RWPE1 (cell line): ENCODE measurements around the gene DEGS2.
"Not testable (repeated sequence)": the region's sequence is repeated elsewhere in the genome, so short reads cannot be mapped to it uniquely, and the experiment has no call there.

Experiments
- CTCF ChIA-PET: fragments of 350-600 bp; sonication (Branson Sonifier 250); formaldehyde crosslinking; extraction: SDS; loops from one replicate; lab custom pipeline; 2021; lab: Yijun Ruan, JAX
- POLR2A ChIA-PET: fragments of 400-600 bp; formaldehyde crosslinking; extraction: SDS; loops from one replicate; lab custom pipeline; 2020; ENCODE audit warnings: antibody characterized with exemption; ENCODE audit not compliant: low non-redundant PET; lab: Yijun Ruan, JAX
- DNase-seq: peaks from one replicate; pipeline ENCODE4 v3.0.0; 2012; ENCODE audit warnings: low spot score
- H3K27ac ChIP-seq: fragments of 450-650 bp; 2 replicates; pipeline ENCODE4 v1.5.1; 2017
- TF ChIP-seq, protein P1 (sequence below): fragments of 450-650 bp; conservative IDR thresholded peaks from 2 replicates; pipeline ENCODE4 v1.5.1; 2017; ENCODE audit warnings: low read depth, mild to moderate bottlenecking

The DEGS2 gene

DNA sequence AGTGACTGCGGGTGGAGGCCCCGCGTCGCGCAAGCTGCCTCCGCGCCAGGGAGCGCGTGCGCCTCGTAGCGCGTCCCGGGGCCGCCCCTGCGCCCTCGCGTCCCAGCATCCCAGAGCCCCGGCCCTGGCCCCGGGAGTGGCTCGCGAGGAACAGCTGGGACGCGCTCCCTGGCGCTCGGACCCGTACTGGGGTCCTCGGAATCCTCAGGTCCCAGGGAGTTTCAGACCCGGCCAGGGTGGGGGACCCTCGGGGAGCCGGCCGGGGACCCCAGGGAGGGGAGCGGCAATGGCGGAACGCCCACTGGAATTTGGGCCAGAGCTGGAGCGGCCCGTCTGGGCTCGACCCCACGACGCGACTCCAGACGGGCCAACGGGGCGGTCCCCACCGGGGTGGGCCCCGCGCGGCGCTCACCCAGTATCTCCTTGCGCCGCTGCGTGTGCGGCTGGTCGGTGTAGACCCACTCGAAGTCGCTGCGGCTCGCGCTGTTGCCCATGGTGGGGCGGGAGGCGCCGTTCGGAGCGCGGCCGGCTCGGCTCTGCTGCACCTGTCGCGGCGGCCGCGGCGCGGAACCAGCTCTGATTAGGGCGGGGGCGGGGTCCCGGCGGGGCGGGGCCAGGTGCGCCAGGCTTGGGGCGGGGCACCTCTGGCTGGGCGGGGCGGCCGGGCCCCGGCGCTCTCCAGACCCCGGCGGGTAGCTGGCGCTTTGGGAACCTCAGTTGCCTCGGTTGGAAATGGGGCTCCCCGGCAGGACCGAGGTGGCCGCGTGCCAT is at the start of gene DEGS2:
Gene DEGS2, minus strand, starts transcription at position 552 of the 771 bp plus-strand sequence. Its CDS starts 58 bp downstream, at position 494.
- CTCF ChIA-PET, result interaction anchor here (0.6 to 0.7 kb wide), 3 partner anchors 32 to 1469 kb away, joined by 3 to 6 read pairs (median 3); no protein-coding TSS in a partner anchor
- POLR2A ChIA-PET, result no interaction called here
- no peak within 1 kb of the TSS for H3K27ac ChIP-seq
- TF ChIP-seq, protein P1, sequence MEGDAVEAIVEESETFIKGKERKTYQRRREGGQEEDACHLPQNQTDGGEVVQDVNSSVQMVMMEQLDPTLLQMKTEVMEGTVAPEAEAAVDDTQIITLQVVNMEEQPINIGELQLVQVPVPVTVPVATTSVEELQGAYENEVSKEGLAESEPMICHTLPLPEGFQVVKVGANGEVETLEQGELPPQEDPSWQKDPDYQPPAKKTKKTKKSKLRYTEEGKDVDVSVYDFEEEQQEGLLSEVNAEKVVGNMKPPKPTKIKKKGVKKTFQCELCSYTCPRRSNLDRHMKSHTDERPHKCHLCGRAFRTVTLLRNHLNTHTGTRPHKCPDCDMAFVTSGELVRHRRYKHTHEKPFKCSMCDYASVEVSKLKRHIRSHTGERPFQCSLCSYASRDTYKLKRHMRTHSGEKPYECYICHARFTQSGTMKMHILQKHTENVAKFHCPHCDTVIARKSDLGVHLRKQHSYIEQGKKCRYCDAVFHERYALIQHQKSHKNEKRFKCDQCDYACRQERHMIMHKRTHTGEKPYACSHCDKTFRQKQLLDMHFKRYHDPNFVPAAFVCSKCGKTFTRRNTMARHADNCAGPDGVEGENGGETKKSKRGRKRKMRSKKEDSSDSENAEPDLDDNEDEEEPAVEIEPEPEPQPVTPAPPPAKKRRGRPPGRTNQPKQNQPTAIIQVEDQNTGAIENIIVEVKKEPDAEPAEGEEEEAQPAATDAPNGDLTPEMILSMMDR, result no peak
- DNase-seq, result peak; percentile 61

DNA sequence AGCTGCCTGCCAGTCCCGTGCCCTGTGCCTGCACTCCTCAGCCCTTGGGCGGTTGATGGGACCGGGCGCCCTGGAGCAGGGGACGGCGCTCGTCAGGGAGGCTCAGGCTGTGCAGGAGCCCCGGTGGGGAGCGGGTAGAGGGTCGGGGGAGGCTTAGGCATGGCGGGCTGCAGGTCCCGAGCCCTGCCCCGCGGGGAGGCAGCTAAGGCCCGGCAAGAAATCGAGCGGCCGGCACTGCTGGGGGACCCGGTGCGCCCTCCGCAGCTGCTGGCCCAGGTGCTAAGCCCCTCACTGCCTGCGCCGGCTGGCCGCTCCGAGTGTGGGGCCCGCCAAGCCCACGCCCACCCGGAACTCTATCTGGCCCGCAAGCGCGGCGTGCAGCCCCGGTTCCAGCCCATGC is 48.7 kb upstream of the DEGS2 start:
- CTCF ChIA-PET, DNase-seq, POLR2A ChIA-PET: not testable (repeated sequence)

DNA sequence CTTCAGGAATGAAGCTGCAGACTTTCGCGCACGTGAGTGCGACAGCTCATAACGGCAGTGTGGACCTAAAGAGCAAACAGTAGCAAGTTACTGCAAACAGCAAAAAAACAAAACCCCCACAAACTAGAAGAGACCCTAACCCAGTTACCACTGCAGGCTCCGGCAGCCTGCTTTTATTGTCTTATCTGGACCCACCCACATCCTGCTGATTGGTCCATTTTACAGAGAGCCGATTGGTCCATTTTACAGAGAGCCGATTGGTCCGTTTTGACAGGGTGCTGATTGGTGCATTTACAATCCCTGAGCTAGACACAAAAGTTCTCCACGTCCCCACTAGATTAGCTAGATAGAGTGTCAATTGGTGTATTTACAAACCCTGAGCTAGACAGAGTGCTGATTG is 48.1 kb upstream of the DEGS2 start:
- POLR2A ChIA-PET, H3K27ac ChIP-seq, DNase-seq: not testable (repeated sequence)
- CTCF ChIA-PET, result interaction anchor here (0.6 kb wide), 1 partner anchor 1936 kb away, joined by 5 read pairs; no protein-coding TSS in a partner anchor

More for the DNA sequence above, 48.7 kb upstream of the DEGS2 start:
- not testable (repeated sequence) for H3K27ac ChIP-seq

DNA sequence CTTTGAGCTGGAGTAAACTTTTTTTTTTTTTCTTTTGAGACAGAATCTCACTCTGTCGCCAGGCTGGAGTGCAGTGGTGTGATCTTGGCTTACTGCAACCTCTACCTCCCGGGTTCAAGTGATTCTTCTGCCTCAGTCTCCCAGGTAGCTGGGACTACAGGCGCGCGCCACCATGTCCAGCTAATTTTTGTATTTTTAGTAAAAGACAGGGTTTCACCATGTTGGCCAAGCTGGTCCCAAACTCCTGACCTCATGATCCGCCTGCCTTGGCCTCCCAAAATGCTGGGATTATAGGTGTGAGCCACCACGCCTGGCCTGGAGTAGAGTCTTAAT is 45.4 kb upstream of the DEGS2 start:
- POLR2A ChIA-PET, result interaction anchor here (0.8 to 2.0 kb wide), 2 partner anchors 10 to 36 kb away, joined by 5 to 6 read pairs; no protein-coding TSS in a partner anchor
- not testable (repeated sequence) for DNase-seq
- peak overlapping the region; percentile 72 for H3K27ac ChIP-seq
- CTCF ChIA-PET, result interaction anchor here (0.6 to 2.1 kb wide), 3 partner anchors 10 to 66 kb away, joined by 3 to 9 read pairs (median 8); no protein-coding TSS in a partner anchor

DNA sequence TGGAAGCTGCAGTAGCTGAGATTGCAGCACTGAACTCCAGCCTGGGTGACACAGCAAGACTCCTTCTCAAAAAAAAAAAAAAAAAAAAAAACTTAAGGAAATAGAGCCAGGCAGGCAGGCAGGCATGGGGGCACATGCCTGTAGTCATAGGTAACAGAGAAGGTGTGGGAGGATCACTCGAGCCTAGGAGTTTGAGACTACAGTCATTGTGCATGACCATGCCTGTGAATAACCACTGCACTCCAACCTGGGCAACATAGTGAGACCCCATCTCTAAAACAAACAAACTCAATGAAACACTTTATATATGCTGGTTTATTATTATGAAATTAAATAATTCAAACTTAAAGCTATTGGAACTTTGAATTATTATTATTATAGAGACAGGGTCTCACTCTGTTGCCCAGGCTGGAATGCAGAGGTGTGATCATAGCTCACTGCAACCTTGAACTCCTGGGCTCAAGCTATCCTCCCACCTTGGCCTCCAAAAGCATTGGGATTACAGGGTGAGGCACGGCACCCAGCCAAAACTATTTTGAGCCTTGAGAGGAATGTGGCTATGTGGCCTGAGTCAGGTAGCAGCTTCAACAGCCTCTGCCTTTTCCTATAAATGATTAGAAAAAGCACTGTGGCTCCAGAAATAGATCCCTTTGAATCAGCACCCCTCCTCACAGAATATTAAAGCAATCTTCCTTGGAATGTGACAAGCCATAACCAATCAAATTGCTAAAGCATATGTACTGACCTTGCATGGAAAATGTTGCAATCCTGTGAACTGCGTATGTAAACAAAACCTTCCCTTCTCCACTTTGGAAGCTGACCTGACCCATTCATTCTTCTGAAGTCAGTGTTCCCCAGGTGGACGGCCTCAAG is 44.8 kb upstream of the DEGS2 start:
- ChIA-PET POLR2A (interaction anchor here (0.8 to 2.0 kb wide), 2 partner anchors 10 to 36 kb away, joined by 5 to 6 read pairs; no protein-coding TSS in a partner anchor), CTCF (interaction anchor here (0.6 to 2.1 kb wide), 3 partner anchors 9 to 67 kb away, joined by 3 to 9 read pairs (median 8); no protein-coding TSS in a partner anchor)
- TF ChIP-seq, protein P1, result no peak
- DNase-seq, result peak; percentile 55
- peak overlapping the region; percentile 72 for H3K27ac ChIP-seq

DNA sequence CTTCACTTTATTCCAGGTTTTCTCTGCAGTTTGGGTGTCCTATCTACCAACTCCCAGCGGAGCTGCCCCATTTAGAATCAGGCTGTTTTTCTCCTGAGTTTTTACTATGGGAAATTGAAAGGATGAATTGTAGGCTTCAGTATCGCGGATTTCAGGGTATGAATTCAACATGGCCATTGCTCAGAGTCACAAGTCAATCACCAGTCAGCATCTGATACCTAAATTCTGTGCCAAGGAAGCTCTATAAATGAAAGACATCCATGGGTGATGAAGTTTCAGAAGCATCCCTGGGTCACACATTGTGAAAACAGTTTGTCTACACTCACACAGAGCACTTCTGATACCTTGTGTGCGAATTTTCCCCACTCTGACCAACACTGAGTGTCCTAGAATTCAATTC is 43.7 kb upstream of the DEGS2 start:
- POLR2A ChIA-PET, result no interaction called here
- TF ChIP-seq, protein P1, result no peak
- CTCF ChIA-PET, result interaction anchor here (2.1 kb wide), 1 partner anchor 10 kb away, joined by 9 read pairs; no protein-coding TSS in a partner anchor
- H3K27ac ChIP-seq, result no peak overlapping the region
- no peak for DNase-seq

DNA sequence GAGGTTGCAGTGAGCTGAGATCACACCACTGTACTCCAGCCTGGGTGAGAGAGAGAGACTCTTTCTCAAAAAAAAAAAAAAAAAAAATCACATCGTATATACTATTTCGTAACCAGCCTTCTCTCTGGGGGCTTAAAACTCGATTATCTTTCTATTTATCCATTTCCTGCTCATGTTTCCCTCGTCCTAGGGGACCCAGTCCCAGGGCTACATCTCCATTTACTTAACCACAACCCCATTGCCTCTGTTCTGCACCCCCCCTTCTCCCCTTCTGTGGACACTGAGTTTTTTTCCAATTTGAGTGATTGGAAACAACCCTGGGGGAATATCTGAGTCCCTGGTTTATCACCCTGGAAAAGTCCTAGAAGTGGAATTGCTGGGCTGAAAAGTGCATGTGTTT is 43.3 kb upstream of the DEGS2 start:
- ChIA-PET POLR2A (no interaction called here), CTCF (no interaction called here)
- DNase-seq, result no peak
- TF ChIP-seq, protein P1, result no peak
- H3K27ac ChIP-seq, result no peak overlapping the region
